ENCODE data around the gene PLAU.
A peak's percentile ranks its signal among the peaks of the same experiment; 100 is the strongest.
"Not testable (repeated sequence)": the region's sequence is repeated elsewhere in the genome, so short reads cannot be mapped to it uniquely, and the experiment has no call there.

Gene PLAU

GRCh38 chr10:73894245-73894971 is 16.5 kb upstream of the PLAU start:
- DNase-seq (ENCODE audit: extremely low spot score, insufficient read length, low read depth): no peak
- FAIRE-seq: no peak

- FAIRE-seq; DNase-seq (ENCODE audit: extremely low spot score, insufficient read length, low read depth): not testable (repeated sequence)
Observed at GRCh38 chr10:73895381-73895780, 15.6 kb upstream of the PLAU start.

GRCh38 chr10:73897693-73898092 is 13.2 kb upstream of the PLAU start:
- FAIRE-seq (no peak), DNase-seq (ENCODE audit: extremely low spot score, insufficient read length, low read depth) (no peak)

- DNase-seq (ENCODE audit: extremely low spot score, insufficient read length, low read depth) (no peak), FAIRE-seq (no peak)
Observed at GRCh38 chr10:73898730-73899410, 12.1 kb upstream of the PLAU start.

GRCh38 chr10:73899423-73899822 is 11.5 kb upstream of the PLAU start:
- FAIRE-seq: no peak

DNA sequence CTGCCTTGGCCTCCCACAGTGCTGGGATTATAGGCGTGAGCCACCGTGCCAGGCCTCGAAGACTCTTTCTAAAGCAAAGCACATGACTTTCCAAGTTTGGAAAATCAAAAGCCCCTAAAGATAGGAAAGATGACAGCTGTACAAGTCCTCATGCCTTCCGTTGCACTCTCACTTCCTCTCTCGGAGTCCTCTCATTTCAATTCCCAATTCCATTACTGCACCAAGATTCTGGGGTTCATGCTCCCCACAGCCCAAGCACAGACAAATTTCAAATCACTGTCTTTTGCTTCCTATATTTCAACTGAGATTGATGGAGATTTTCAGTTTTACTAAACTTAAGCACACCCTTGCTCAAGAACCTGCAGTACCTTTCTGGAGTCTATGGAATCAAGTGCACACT is 10.9 kb upstream of the PLAU start:
- FAIRE-seq: no peak
- DNase-seq (ENCODE audit: extremely low spot score, insufficient read length, low read depth): no peak

More at GRCh38 chr10:73899423-73899822, 11.5 kb upstream of the PLAU start:
- DNase-seq (ENCODE audit: extremely low spot score, insufficient read length, low read depth): no peak

DNA sequence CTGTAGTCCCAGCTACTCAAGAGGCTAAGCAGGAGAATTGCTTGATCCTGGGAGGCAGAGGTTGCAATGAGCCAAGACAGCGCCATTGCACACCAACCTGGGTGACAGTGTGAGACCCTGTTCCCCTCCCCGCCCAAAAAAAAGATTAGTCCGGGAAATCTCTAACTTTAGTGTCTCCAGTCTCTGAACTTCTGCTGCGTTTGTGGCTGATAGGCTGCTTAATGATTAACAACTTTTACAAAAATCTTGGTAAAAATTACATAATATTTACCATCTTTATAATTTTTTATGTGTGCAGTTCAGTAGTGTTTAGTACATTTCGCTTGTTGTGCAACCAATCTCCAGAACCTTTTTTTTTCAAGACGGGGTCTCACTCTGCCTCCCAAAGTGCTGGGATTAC is 9.7 kb upstream of the PLAU start:
- no peak for FAIRE-seq
- no peak for DNase-seq (ENCODE audit: extremely low spot score, insufficient read length, low read depth)

DNA sequence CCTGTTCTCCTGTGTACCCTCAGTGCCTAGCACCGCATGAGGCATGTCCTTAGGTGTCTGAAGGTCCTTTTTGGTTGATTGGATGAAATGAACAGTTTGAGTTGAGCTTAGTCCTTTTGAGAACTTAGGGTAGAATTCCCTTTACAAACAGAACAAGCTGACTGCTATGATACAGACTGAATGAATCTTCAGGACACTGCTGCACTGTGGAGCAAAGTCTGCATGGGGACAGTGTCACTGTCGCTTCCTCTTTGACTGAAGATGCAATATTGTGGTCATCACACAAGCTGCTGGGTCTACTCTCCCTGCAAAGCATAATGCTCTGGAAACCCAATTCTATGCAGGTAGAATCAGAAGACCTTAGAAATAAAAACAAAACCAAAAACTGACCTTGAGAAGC is 8.6 kb upstream of the PLAU start:
- no peak for FAIRE-seq

GRCh38 chr10:73905256-73906020 is 5.5 kb upstream of the PLAU start:
- FAIRE-seq (no peak), DNase-seq (ENCODE audit: extremely low spot score, insufficient read length, low read depth) (no peak)

More for the DNA sequence above, 8.6 kb upstream of the PLAU start:
- DNase-seq (ENCODE audit: extremely low spot score, insufficient read length, low read depth): no peak

- FAIRE-seq (no peak), DNase-seq (ENCODE audit: extremely low spot score, insufficient read length, low read depth) (no peak)
Observed at GRCh38 chr10:73906524-73907447, 4.1 kb upstream of the PLAU start.

DNA sequence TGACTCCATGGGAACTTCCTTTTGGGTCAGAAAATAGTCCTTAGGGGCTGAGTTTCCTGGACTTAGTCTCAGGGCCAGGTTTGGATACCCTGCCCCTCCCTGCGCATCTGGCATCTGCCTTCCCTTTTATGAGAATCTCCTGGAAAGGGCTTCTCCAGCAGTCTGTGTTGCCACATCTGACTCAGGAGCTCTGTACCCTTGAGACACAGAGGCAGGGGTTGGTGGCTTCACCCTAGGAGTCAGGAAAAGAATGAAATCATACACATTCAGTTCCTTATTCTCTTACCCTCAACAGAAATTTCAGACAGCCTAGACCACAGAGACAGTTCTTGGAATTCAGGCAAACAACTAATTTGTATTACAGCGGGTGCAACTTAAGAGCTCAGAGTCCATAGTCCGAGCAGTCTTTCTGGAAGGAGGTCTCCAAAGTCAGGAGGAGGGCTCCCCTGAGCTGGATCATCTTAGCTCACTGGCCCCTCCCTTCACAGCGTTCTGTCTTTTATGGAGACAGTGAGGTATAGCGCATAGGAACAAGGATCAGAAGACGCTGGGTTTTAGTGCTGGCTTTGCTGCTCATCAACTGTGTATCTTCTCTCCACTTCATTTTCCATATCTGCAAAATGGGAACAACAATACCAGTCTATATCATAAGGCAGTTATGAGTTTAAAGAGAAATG is 3.0 kb upstream of the PLAU start:
- FAIRE-seq: no peak
- DNase-seq (ENCODE audit: extremely low spot score, insufficient read length, low read depth): no peak

GRCh38 chr10:73908853-73909539 is 1.9 kb upstream of the PLAU start:
- DNase-seq (ENCODE audit: extremely low spot score, insufficient read length, low read depth): no peak
- peak; percentile 89 for FAIRE-seq

DNA sequence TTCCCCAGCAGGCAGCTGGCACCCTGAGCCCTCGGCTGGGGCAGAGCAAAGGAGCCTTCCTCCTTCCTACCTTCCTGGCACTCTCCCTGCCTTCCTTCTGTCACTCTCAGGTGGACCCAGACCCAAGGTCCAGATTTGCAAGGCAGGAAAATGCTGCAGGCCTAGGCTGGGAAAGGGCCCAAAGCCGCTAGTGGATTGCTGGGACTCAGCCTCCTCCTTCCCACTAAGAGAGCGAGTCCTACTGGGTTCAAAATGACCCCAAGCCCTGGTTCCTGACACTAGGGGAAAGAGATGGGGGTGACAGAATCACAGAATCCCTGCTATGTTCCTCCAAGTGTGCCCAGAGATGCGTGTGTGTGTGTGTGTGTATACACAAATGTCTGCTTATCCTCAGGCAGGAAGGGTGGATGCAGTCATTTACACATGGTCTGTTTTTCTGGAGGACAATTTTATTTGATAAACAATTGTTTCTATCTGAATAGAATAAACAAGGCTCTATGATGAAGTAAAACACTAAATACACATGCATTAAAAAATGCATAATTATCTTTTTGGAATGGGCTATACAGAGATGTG is 1.3 kb upstream of the PLAU start:
- DNase-seq (ENCODE audit: extremely low spot score, insufficient read length, low read depth): no peak
- FAIRE-seq: no peak

- DNase-seq (ENCODE audit: extremely low spot score, insufficient read length, low read depth) (no peak), FAIRE-seq (peak; percentile 42)
Observed at GRCh38 chr10:73910401-73910763, 550 bp upstream of the PLAU start.

- FAIRE-seq: no peak
- no peak for DNase-seq (ENCODE audit: extremely low spot score, insufficient read length, low read depth)
Observed at GRCh38 chr10:73911553-73912004, 647 bp downstream of the PLAU start.

- no peak for FAIRE-seq
- no peak for DNase-seq (ENCODE audit: extremely low spot score, insufficient read length, low read depth)
Observed at GRCh38 chr10:73914036-73914435, 3.1 kb downstream of the PLAU start.

DNA sequence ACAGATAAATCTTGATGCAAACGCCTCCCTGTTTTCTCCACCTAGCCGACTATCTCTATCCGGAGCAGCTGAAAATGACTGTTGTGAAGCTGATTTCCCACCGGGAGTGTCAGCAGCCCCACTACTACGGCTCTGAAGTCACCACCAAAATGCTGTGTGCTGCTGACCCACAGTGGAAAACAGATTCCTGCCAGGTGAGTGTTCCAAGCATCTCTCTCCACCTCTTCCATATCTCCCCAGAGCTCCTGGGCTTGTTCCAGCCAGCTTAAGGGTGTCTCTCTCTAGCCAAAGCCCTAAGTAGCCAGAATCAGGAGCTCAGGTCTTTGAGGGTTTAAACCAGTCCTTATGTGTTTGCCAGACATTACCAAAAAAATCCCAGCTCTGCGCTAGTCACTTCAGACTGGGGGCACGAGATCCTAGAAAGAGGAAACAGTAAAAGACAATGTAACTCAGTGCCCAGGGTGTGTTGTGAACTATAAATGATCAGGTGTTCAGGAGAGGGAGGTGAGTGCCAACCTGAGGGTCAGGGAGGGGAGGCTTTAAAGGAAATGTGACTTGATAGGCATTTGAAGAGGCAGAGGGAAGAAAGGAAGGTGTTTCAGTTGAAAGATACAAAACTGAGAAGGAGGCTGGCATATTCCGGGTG is 4.4 kb downstream of the PLAU start:
- DNase-seq (ENCODE audit: extremely low spot score, insufficient read length, low read depth) (no peak), FAIRE-seq (no peak)

Data from GM18507 (cell line).